ENCODE results near the gene CPSF7.

- TF ChIP-seq HDAC6 (IDR thresholded peaks at IDR 0.05; ENCODE audit: unreplicated experiment) (no peak), CHD2 (IDR thresholded peaks at IDR 0.05; ENCODE audit: borderline replicate concordance, low read depth, low read length) (no peak)
Observed at GRCh38 chr11:61416941-61417340, 12.8 kb downstream of the CPSF7 start.
